HG02840 (cell line): ENCODE measurements around the gene TPBGL.
A peak's percentile ranks its signal among the peaks of the same experiment; 100 is the strongest.

ENCODE experiments used
- ATAC-seq: cut with Tn5 transposase; IDR thresholded peaks from one replicate; pipeline ENCODE4 v1.9.1; 2021; ENCODE audit warnings: mild to moderate bottlenecking, moderate library complexity, moderate number of reproducible peaks; ENCODE audit not compliant: unreplicated experiment, low FRiP score

The TPBGL gene

GRCh38 chr11:75240311-75241035, at the start of gene TPBGL:
Gene TPBGL, plus strand, starts transcription at chr11:75240774. Its CDS starts 276 bp downstream, at chr11:75241050.
- no peak for ATAC-seq

GRCh38 chr11:75191330-75191717, 49.2 kb upstream of the TPBGL start:
- ATAC-seq: no peak

GRCh38 chr11:75193271-75193670, 47.3 kb upstream of the TPBGL start:
- no peak for ATAC-seq

- ATAC-seq: no peak
These were observed 46.9 kb upstream of the TPBGL start for GRCh38 chr11:75193711-75194110.

GRCh38 chr11:75194147-75194546, 46.4 kb upstream of the TPBGL start:
- no peak for ATAC-seq

- ATAC-seq: no peak
These were observed 45.2 kb upstream of the TPBGL start for GRCh38 chr11:75195167-75195962.

- no peak for ATAC-seq
These were observed 44.1 kb upstream of the TPBGL start for GRCh38 chr11:75196426-75196825.

- no peak for ATAC-seq
These were observed 42.9 kb upstream of the TPBGL start for GRCh38 chr11:75197512-75198277.

- ATAC-seq: no peak
These were observed 42.1 kb upstream of the TPBGL start for GRCh38 chr11:75198278-75198973.

GRCh38 chr11:75199412-75199955, 41.1 kb upstream of the TPBGL start:
- ATAC-seq: no peak

GRCh38 chr11:75200051-75200450, 40.5 kb upstream of the TPBGL start:
- no peak for ATAC-seq

- no peak for ATAC-seq
These were observed 40.0 kb upstream of the TPBGL start for GRCh38 chr11:75200531-75200930.

- no peak for ATAC-seq
These were observed 38.8 kb upstream of the TPBGL start for GRCh38 chr11:75201771-75202170.

- ATAC-seq: no peak
These were observed 38.4 kb upstream of the TPBGL start for GRCh38 chr11:75202195-75202594.

GRCh38 chr11:75203138-75203537, 37.4 kb upstream of the TPBGL start:
- no peak for ATAC-seq

GRCh38 chr11:75203641-75204011, 36.9 kb upstream of the TPBGL start:
- ATAC-seq: no peak

- ATAC-seq: no peak
These were observed 36.4 kb upstream of the TPBGL start for GRCh38 chr11:75204012-75204674.

GRCh38 chr11:75204685-75205563, 35.6 kb upstream of the TPBGL start:
- peak; percentile 55 for ATAC-seq

- no peak for ATAC-seq
These were observed 35.0 kb upstream of the TPBGL start for GRCh38 chr11:75205564-75206020.
